Right atrium auricular region (tissue), 2 donors: ENCODE data around the gene S1PR5. TPM values are rescaled to one million over a fixed set of nuclear protein-coding genes. Genes with fewer than 3 reads are reported as not detected.

Source experiments
- DNase-seq: peaks from one replicate; pipeline ENCODE4 v3.0.0-alpha.2; 2019; ENCODE audit warnings: low spot score
- H3K27ac ChIP-seq, 2 donors: fragments of 200-600 bp; sonication (generic); 1 replicate in 1 of 2; 2 replicates in 1 of 2; pipeline ENCODE4 v1.5.1; 2016 to 2019
- H3K27me3 ChIP-seq, 2 donors: fragments of 200-600 bp; sonication (generic); one replicate each; pipeline versions ENCODE4 v1.5.1 to v1.6.0; 2017 to 2019
- H3K36me3 ChIP-seq: fragments of 200-600 bp; sonication (generic); one replicate; pipeline ENCODE4 v1.5.1; 2016
- H3K4me1 ChIP-seq, 2 donors: fragments of 200-600 bp; sonication (generic); one replicate each; pipeline versions ENCODE4 v1.5.1 to v1.6.0; 2017 to 2019
- H3K4me3 ChIP-seq, 2 donors: fragments of 200-600 bp; sonication (generic); 1 replicate in 1 of 2; 2 replicates in 1 of 2; pipeline ENCODE4 v1.5.1; 2017 to 2019; ENCODE audit warnings: mild to moderate bottlenecking in 1 of 2, moderate library complexity in 1 of 2
- H3K9me3 ChIP-seq, 2 donors: fragments of 200-600 bp; sonication (generic); one replicate each; pipeline ENCODE4 v1.5.1; 2019
- total RNA-seq, 2 donors: library from RNA; depleted of rRNA; stranded (reverse); fragments of >200 nt; gene quantifications; one replicate each; pipeline ENCODE4 v1.1.0, GENCODE V29; 2016
- TF ChIP-seq, protein P1 (sequence below), 2 donors: fragments of 200-600 bp; sonication (generic); IDR thresholded peaks; one replicate each; pipeline ENCODE4 v1.5.1; 2019; ENCODE audit warnings: antibody characterized with exemption in 2 of 2

The S1PR5 gene
- total RNA-seq, 2 donors from 2014 or later = 0.12 to 0.59 TPM

DNA sequence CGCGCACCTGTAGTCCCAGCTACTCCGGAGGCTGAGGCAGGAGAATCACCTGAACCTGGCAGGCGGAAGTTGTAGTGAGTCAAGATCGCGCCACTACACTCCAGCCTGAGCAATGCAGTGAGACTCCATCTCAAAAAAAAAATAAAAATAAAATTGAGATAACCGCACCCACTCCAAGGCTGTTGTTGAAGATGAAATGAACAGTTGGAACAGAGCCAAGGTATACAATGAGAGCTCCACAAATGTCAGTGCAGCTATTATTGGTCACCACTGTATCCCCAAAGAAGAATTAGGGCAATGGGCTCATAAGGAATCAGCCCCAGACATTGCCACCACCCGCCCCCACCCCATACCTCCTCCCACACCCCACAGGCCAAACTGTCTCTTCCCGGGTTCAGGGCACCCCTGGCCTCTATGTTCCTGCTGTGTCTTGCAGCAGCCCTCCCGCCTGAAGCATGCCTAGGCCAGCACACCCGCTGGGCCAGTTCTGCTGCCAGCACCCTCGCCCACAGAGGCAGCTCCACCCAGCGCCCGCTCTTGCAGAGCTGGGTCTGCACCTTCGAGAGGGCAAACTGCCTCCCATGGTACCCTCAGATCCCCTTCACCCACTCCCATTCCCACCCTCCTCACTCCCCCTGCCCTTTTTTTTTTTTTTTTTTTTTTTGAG lies 3.5 kb upstream of the S1PR5 start:
- Histone ChIP-seq H3K4me3 (no peak overlapping the region), H3K9me3 (no peaks in the 10 kb centered on the region), H3K4me1 (peaks cover 0 to 23% of the 10 kb centered on the region in 2 donors), H3K36me3 (no peaks in the 10 kb centered on the region), H3K27me3 (peaks cover 5 to 9% of the 10 kb centered on the region in 2 donors), H3K27ac (no peak overlapping the region)
- TF ChIP-seq, protein P1, sequence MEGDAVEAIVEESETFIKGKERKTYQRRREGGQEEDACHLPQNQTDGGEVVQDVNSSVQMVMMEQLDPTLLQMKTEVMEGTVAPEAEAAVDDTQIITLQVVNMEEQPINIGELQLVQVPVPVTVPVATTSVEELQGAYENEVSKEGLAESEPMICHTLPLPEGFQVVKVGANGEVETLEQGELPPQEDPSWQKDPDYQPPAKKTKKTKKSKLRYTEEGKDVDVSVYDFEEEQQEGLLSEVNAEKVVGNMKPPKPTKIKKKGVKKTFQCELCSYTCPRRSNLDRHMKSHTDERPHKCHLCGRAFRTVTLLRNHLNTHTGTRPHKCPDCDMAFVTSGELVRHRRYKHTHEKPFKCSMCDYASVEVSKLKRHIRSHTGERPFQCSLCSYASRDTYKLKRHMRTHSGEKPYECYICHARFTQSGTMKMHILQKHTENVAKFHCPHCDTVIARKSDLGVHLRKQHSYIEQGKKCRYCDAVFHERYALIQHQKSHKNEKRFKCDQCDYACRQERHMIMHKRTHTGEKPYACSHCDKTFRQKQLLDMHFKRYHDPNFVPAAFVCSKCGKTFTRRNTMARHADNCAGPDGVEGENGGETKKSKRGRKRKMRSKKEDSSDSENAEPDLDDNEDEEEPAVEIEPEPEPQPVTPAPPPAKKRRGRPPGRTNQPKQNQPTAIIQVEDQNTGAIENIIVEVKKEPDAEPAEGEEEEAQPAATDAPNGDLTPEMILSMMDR (IDR thresholded peaks at IDR 0.05) = no peak
- DNase-seq = no peak

DNA sequence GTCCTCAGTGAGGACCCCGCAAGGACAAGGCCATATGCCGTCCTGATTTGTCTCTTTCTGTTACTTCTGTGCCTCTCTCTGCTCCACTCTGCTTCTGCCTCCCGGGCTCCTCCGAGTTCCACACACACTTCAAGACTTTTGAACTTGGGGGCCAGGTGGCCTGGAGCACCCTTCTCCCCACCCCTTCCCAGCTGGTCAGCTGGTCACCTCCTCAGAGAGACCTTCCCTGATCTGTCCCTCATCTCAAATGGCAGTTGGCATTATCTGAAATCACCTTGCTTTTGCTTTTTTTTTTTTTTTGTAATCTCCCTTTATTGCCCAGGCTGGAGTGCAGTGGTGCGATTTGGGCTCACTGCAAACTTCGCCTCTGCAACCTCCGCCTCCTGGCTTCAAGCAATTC lies 2.2 kb upstream of the S1PR5 start:
- Histone ChIP-seq H3K4me1 (peaks cover 0 to 28% of the 10 kb centered on the region in 2 donors), H3K27ac (no peak overlapping the region), H3K4me3 (no peak overlapping the region), H3K36me3 (no peaks in the 10 kb centered on the region), H3K9me3 (no peaks in the 10 kb centered on the region), H3K27me3 (peaks cover 5 to 15% of the 10 kb centered on the region in 2 donors)
- DNase-seq = no peak
- TF ChIP-seq, protein P1 (IDR thresholded peaks at IDR 0.05) = no peak

DNA sequence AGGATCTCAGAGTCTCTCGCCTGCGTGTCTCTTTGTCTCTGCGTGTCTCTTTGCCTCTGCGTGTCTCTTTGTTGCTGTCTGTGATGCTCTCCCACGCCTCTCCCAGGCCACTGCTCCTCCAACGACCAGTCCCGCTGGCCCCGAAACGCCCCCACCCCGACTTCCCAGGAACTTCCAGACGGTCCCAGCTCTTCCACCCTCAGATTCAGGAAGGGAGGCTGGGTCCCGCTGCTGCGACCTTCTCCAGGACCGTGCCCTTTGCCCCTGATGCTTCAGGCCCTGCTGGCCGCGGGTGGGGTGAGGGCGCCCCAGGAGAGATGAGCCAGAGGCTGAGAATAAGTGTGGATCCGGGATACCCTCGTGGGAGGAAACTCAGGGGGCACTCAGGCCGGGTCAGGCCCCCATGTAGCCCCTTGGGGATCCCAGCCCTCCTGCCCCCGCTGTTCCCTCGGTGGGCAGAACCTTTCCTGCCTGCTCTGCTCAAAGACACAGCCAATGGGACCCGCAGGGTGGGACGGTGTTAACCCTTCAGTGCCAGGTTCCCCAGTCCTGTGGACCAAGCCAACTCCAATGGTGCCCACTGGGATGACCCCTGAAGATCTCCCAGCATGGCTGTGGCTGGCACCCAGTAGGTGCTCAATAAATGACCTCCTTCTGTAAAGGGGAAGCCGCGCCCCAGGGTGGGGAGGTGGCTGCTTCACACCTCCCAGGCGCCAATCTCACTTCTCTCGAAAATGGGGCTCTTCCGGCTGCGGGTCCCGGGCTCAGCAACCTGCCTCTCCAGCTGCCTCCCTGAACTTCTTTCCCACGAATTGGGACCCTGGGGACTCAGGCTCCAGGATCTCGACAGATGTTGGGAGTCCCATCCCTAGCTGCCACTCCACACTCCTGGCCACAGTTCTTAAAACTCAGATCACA lies 1.5 kb upstream of the S1PR5 start:
- Histone ChIP-seq H3K4me3 (peak overlapping the region in 1 of 2 donors; percentile 45), H3K9me3 (no peaks in the 10 kb centered on the region), H3K27me3 (peaks cover 5 to 22% of the 10 kb centered on the region in 2 donors), H3K4me1 (peaks cover 0 to 31% of the 10 kb centered on the region in 2 donors), H3K27ac (no peak overlapping the region), H3K36me3 (no peaks in the 10 kb centered on the region)
- TF ChIP-seq, protein P1 (IDR thresholded peaks at IDR 0.05) = no peak
- DNase-seq = no peak

DNA sequence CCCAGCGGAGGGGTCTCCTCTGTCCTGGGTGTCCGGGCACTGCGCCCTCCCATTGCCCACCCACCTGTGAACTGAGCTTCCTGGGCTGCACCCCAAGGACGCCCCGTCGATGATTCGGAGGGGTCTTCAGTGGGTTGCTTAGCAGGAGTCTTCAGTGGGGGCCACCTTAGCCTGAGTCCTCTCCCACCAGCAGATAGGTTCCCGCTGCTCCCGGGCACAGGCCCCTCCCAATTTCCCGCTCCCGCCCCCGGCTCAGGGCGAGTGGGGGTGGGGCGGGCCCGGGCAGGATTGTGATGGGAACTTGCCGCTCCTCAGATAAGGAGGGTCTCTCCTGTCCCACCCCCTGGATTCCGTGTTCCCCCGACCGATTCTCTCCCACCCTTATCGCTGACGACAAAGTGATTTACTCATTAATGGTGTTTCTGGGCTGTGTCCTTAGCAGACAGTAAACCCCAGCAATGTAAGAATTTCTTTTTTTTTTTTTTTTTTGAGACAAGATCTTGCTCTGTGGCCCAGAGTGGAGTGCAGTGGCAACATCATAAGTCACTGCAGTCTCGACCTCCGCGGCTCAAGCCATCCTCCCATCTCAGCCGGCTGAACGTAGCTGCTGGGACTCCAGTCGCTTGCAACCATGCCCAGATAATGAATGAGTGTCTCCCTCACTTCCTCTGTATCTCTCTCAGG lies 655 bp upstream of the S1PR5 start:
- H3K4me1 ChIP-seq = peaks cover 0 to 31% of the 10 kb centered on the region in 2 donors
- DNase-seq = no peak
- H3K36me3 ChIP-seq = no peaks in the 10 kb centered on the region
- peak overlapping the region in 1 of 2 donors; percentile 45 for H3K4me3 ChIP-seq
- TF ChIP-seq, protein P1 (IDR thresholded peaks at IDR 0.05) = no peak
- H3K27ac ChIP-seq = no peak overlapping the region
- peaks cover 5 to 22% of the 10 kb centered on the region in 2 donors for H3K27me3 ChIP-seq
- H3K9me3 ChIP-seq = no peaks in the 10 kb centered on the region

DNA sequence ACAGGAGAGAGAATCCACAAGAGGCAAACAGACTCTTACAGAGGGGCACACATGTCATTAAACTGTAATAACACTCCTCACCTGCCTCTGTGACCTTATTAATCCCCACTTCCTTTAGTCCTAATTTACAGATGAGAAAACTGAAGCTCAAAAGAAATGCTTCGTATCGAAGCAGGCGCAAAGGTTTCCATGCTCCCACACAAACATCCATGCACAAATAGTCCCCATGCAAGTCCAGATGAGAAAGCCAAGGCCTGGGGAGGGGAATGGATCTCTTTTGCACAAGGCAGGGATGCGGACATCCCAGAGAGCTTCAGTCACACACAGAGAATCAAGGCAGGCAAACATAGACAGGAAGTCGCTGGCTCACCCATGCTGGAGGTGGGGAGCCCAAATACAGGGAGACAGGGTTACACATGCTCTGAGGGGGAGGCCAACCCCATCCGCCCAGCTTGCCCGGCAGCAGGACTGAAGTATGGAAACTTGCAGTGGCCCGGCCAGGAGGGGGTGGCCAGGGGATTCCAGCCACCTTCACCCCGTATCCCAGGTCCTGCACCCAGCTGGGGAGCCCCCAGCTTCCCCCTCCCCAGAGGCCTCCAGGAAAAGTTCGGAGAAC lies 468 bp downstream of the S1PR5 start:
- no peaks in the 10 kb centered on the region for H3K9me3 ChIP-seq
- H3K4me3 ChIP-seq = peak overlapping the region in 1 of 2 donors; percentile 45
- H3K36me3 ChIP-seq = no peaks in the 10 kb centered on the region
- no peak overlapping the region for H3K27ac ChIP-seq
- DNase-seq = no peak
- TF ChIP-seq, protein P1 (IDR thresholded peaks at IDR 0.05) = no peak
- H3K4me1 ChIP-seq = peaks cover 0 to 31% of the 10 kb centered on the region in 2 donors
- peaks cover 5 to 22% of the 10 kb centered on the region in 2 donors for H3K27me3 ChIP-seq
